Endothelial cell of umbilical vein (primary cell): ENCODE data around the gene CCDC136. TPM values are rescaled to one million over a fixed set of nuclear protein-coding genes. Genes with fewer than 3 reads are reported as not detected.

ENCODE experiments used
- BruUV-seq: library from RNA; stranded (reverse); fragments of 400-500 nt; replicated peaks from 2 replicates; lab custom pipeline; 2021; lab: Mats Ljungman, UMichigan
- CTCF ChIA-PET: fragments of 300-600, 350-600 bp; sonication (Branson Sonifier 250); formaldehyde crosslinking; loops from one replicate; lab custom pipeline; 2021; ENCODE audit warnings: antibody characterized with exemption, inconsistent platforms; lab: Charles Lee
- POLR2A ChIA-PET: fragments of 300-600, 350-600 bp; sonication (Branson Sonifier 250); formaldehyde crosslinking; loops from one replicate; lab custom pipeline; 2021; ENCODE audit warnings: antibody characterized with exemption, inconsistent platforms; lab: Charles Lee
- DNase-seq: peaks from one replicate; pipeline ENCODE4 v3.0.0-alpha.2; 2011; ENCODE audit warnings: low read depth, low spot score
- FAIRE-seq: peaks from 2 replicates; lab custom pipeline; 2011; peaks lifted over from hg19 to GRCh38; lab: Jason Lieb, UNC
- H2AFZ ChIP-seq: 2 replicates; pipeline ENCODE4 v1.6.0; 2012; ENCODE audit warnings: low read depth, low read length, control low read depth, inconsistent platforms
- H3K27ac ChIP-seq: 2 replicates; pipeline ENCODE4 v1.5.1; 2011; ENCODE audit warnings: low read depth, mild to moderate bottlenecking, control low read depth, low read length, moderate library complexity; ENCODE audit not compliant: insufficient read depth
- H3K27me3 ChIP-seq, 2 experiments: 2 replicates each; pipeline versions ENCODE4 v1.6.0 to v1.6.1; 2011; ENCODE audit warnings: low read length in 2 of 2, mixed read lengths in 1 of 2; ENCODE audit not compliant: control insufficient read depth in 2 of 2, insufficient read depth in 2 of 2
- H3K36me3 ChIP-seq, 2 experiments: 2 replicates in 1 of 2; 3 replicates in 1 of 2; pipeline ENCODE4 v1.5.1; 2011; ENCODE audit warnings: low read length in 2 of 2, mild to moderate bottlenecking in 1 of 2, moderate library complexity in 1 of 2; ENCODE audit not compliant: control insufficient read depth in 2 of 2, insufficient read depth in 2 of 2; ENCODE audit errors: extremely low read depth in 1 of 2
- H3K4me1 ChIP-seq: 3 replicates; pipeline ENCODE4 v1.5.1; 2011; ENCODE audit warnings: mild to moderate bottlenecking, low read length; ENCODE audit not compliant: control insufficient read depth, insufficient read depth; ENCODE audit errors: extremely low read depth
- H3K4me2 ChIP-seq: 2 replicates; pipeline ENCODE4 v1.6.1; 2011; ENCODE audit warnings: low read length, control low read depth, mixed read lengths; ENCODE audit not compliant: insufficient read depth
- H3K4me3 ChIP-seq, 3 experiments: fragments of 200-600 bp in 1 of 3; sonication (generic), shearing (Covaris generic) in 1 of 3; replicated peaks in 1 of 3; 2 replicates each; pipeline ENCODE4 v1.5.1; 2011 to 2016; ENCODE audit warnings: control low read depth in 3 of 3, low read length in 3 of 3, mild to moderate bottlenecking in 2 of 3, inconsistent platforms in 1 of 3, low read depth in 1 of 3, moderate library complexity in 1 of 3; ENCODE audit not compliant: insufficient read depth in 1 of 3
- H3K79me2 ChIP-seq: 2 replicates; pipeline ENCODE4 v1.6.0; 2012; ENCODE audit warnings: low read length, inconsistent platforms; ENCODE audit not compliant: control insufficient read depth, insufficient read depth
- H3K9ac ChIP-seq: replicated peaks from 2 replicates; pipeline ENCODE3; 2011; ENCODE audit warnings: low read length, control low read depth; ENCODE audit not compliant: insufficient read depth; ENCODE audit errors: extremely low read depth
- H3K9me1 ChIP-seq: replicated peaks from 3 replicates; pipeline ENCODE4 v1.6.0; 2011; ENCODE audit warnings: mild to moderate bottlenecking, low read length; ENCODE audit not compliant: control insufficient read depth, insufficient read depth; ENCODE audit errors: extremely low read depth
- H3K9me3 ChIP-seq: replicated peaks from 2 replicates; pipeline ENCODE4 v1.5.1; 2012; ENCODE audit warnings: low read length, inconsistent platforms; ENCODE audit not compliant: control insufficient read depth, insufficient read depth
- H4K20me1 ChIP-seq: replicated peaks from 2 replicates; pipeline ENCODE3; 2011; ENCODE audit warnings: mild to moderate bottlenecking, low read length; ENCODE audit not compliant: control insufficient read depth, insufficient read depth; ENCODE audit errors: extremely low read depth
- EZH2 ChIP-seq: IDR thresholded peaks from 2 replicates; pipeline ENCODE4 v1.6.1; 2012; ENCODE audit warnings: borderline replicate concordance, low read depth, mild to moderate bottlenecking, moderate library complexity, low read length, inconsistent platforms; ENCODE audit not compliant: severe bottlenecking
- FOS ChIP-seq: IDR thresholded peaks from 2 replicates; pipeline ENCODE4 v1.6.1; 2011; ENCODE audit warnings: mild to moderate bottlenecking, low read length, moderate library complexity, borderline replicate concordance; ENCODE audit not compliant: insufficient read depth
- GATA2 ChIP-seq: IDR thresholded peaks from 2 replicates; pipeline ENCODE4 v1.7.0; 2011; ENCODE audit warnings: low read depth, mild to moderate bottlenecking, moderate library complexity, mixed read lengths, low read length; ENCODE audit not compliant: insufficient read length, insufficient read depth
- JUN ChIP-seq: IDR thresholded peaks from 2 replicates; pipeline ENCODE4 v1.6.1; 2011; ENCODE audit warnings: borderline replicate concordance, low read depth; ENCODE audit not compliant: insufficient read length, insufficient read depth
- MYC ChIP-seq: IDR thresholded peaks from one replicate; pipeline ENCODE4 v1.6.1; 2011; ENCODE audit warnings: mild to moderate bottlenecking, low read depth, low read length
- POLR2A ChIP-seq: IDR thresholded peaks from 2 replicates; pipeline ENCODE4 v1.6.1; 2012; ENCODE audit warnings: low read depth, mild to moderate bottlenecking, control low read depth, low read length
- POLR2AphosphoS5 ChIP-seq: IDR thresholded peaks from 2 replicates; pipeline ENCODE4 v1.6.1; 2012; ENCODE audit warnings: low read depth, mild to moderate bottlenecking, control low read depth, low read length, moderate library complexity; ENCODE audit not compliant: insufficient read depth
- dilution Hi-C: fragments of 300-500 bp; cut with MboI; formaldehyde crosslinking; loops from one replicate; pipeline ENCODE4 v1.15.0; 2019; ENCODE audit warnings: low sequenced_read_pairs; ENCODE audit not compliant: extremely low pct_ligation_motif_present
- intact Hi-C: fragments of 100-400 bp; cut with micrococcal nuclease; formaldehyde crosslinking; loops from one replicate; pipeline ENCODE4 v1.10.0; 2022
- polyA plus RNA-seq, 4 experiments: library from polyadenylated mRNA; depleted of rRNA in 3 of 4; stranded (reverse) in 3 of 4; unstranded in 1 of 4; fragments of >200 nt; gene quantifications; 2 replicates each; pipeline versions ENCODE4 v1.2.1 to v1.2.3, GENCODE V29; 2011 to 2012; ENCODE audit warnings: missing spikeins in 1 of 4
- total RNA-seq: library from RNA; stranded (reverse); gene quantifications from 2 replicates; pipeline ENCODE4 v1.2.3, GENCODE V29; 2021
- TF ChIP-seq, protein P1 (sequence below): IDR thresholded peaks from 2 replicates; pipeline ENCODE4 v1.6.1; 2011; ENCODE audit not compliant: insufficient read depth, insufficient read length
- TF ChIP-seq, protein P2 (sequence below), 2 donors: IDR thresholded peaks; 1 replicate in 1 of 2; 2 replicates in 1 of 2; pipeline ENCODE4 v1.5.1; 2011; ENCODE audit warnings: low read length in 2 of 2, mild to moderate bottlenecking in 2 of 2, moderate library complexity in 2 of 2, control low read depth in 1 of 2, inconsistent platforms in 1 of 2, low read depth in 1 of 2; ENCODE audit not compliant: insufficient read depth in 1 of 2; ENCODE audit errors: extremely low read depth in 1 of 2

Gene CCDC136
- total and polyA plus RNA-seq, 2 donors (not counting 3 experiments of a cell fraction or from before 2014, with no cell fraction given): 1.8 to 3.3 TPM

DNA sequence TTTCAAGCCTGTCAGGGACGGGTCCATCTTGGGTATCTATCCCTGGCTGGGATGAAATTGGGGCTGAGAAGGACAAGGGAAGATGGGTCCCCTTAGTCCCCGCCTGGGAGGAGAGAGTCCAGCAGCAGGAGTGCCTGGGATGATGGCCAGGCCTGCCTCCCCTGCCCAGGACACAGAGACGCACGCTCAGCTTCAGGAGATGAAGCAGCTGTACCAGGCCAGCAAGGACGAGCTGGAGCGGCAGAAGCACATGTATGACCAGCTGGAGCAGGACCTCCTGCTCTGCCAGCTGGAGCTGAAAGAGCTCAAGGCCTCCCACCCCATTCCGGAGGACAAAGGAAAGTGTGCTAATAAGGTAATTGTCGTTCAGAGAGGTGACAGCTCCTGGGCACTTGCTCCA is 15.4 kb downstream of the CCDC136 start:
- H3K4me1 ChIP-seq: no peaks in the 10 kb centered on the region
- POLR2A ChIA-PET: no interaction called here
- DNase-seq (no peak), FAIRE-seq (no peak)
- no peaks in the 10 kb centered on the region for H3K27me3 ChIP-seq
- no peak overlapping the region for H3K4me2 ChIP-seq
- no peaks in the 10 kb centered on the region for H3K9me1 ChIP-seq
- CTCF ChIA-PET: interaction anchor here (1.3 kb wide), 1 partner anchor 12 kb away, joined by 5 read pairs; no protein-coding TSS in a partner anchor
- intact Hi-C loops (no loop called here), dilution Hi-C loops (no loop called here)
- H3K9me3 ChIP-seq: no peaks in the 10 kb centered on the region
- H3K4me3 ChIP-seq: no peak overlapping the region
- H3K79me2 ChIP-seq: no peaks in the 10 kb centered on the region
- no peaks in the 10 kb centered on the region for H4K20me1 ChIP-seq
- no peak overlapping the region for H3K9ac ChIP-seq
- H3K36me3 ChIP-seq: no peaks in the 10 kb centered on the region
- H3K27ac ChIP-seq: no peak overlapping the region
- BruUV-seq: no TSS peak
- H2AFZ ChIP-seq: no peak overlapping the region
- TF ChIP-seq, protein P1, sequence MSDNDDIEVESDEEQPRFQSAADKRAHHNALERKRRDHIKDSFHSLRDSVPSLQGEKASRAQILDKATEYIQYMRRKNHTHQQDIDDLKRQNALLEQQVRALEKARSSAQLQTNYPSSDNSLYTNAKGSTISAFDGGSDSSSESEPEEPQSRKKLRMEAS: no peak
- TF ChIP-seq, protein P2, sequence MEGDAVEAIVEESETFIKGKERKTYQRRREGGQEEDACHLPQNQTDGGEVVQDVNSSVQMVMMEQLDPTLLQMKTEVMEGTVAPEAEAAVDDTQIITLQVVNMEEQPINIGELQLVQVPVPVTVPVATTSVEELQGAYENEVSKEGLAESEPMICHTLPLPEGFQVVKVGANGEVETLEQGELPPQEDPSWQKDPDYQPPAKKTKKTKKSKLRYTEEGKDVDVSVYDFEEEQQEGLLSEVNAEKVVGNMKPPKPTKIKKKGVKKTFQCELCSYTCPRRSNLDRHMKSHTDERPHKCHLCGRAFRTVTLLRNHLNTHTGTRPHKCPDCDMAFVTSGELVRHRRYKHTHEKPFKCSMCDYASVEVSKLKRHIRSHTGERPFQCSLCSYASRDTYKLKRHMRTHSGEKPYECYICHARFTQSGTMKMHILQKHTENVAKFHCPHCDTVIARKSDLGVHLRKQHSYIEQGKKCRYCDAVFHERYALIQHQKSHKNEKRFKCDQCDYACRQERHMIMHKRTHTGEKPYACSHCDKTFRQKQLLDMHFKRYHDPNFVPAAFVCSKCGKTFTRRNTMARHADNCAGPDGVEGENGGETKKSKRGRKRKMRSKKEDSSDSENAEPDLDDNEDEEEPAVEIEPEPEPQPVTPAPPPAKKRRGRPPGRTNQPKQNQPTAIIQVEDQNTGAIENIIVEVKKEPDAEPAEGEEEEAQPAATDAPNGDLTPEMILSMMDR (IDR thresholded peaks at IDR 0.05; ENCODE audit: extremely low read depth in 1 of 2, insufficient read depth in 1 of 2, low read depth in 1 of 2, low read length in 2 of 2): no peak
- TF ChIP-seq MYC (no peak), JUN (no peak), POLR2A (no peak), FOS (no peak), EZH2 (no peak), GATA2 (no peak), POLR2AphosphoS5 (no peak)
